Skeletal muscle satellite cell (primary cell): ENCODE data around the gene HEMGN.

ENCODE experiments used
- H3K27me3 ChIP-seq: 2 replicates; pipeline ENCODE4 v1.7.0; 2013; ENCODE audit warnings: low read length; ENCODE audit not compliant: control insufficient read depth, insufficient read depth
- H3K36me3 ChIP-seq: 2 replicates; pipeline ENCODE4 v1.7.0; 2013; ENCODE audit warnings: mild to moderate bottlenecking, control low read depth, low read length; ENCODE audit not compliant: insufficient read depth
- H3K4me1 ChIP-seq: 2 replicates; pipeline ENCODE4 v1.7.0; 2013; ENCODE audit warnings: low read length; ENCODE audit not compliant: control insufficient read depth, insufficient read depth
- H3K4me2 ChIP-seq: 2 replicates; pipeline ENCODE4 v1.7.0; 2013; ENCODE audit warnings: mild to moderate bottlenecking, low read length
- H3K4me3 ChIP-seq: 2 replicates; pipeline ENCODE4 v1.7.0; 2013; ENCODE audit warnings: low read length
- H3K9ac ChIP-seq: 2 replicates; pipeline ENCODE4 v1.7.0; 2013; ENCODE audit warnings: mild to moderate bottlenecking, low read depth, low read length, moderate library complexity
- H3K9me3 ChIP-seq: replicated peaks from 2 replicates; pipeline ENCODE4 v1.7.0; 2013; ENCODE audit warnings: mild to moderate bottlenecking, control low read depth, low read length

Gene HEMGN

DNA sequence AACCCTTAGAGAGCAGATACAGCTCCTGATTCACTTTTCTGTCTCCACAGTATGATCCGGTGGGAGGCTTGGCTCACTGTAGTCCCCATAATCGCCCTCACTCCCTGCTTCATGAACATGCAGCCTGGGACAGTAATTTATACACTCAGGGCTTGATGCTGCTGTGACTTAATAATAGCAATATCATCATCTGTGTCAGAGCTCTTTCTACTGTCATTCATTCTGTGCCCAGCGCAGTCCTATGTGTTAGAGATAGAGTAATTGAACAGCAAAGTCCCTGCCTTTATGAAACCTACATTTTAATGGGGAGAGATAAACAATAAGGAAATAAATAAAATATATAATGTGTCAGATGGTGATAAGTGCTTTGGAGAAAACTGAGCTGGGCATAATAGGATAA, 2.8 kb upstream of the HEMGN start:
- Histone ChIP-seq H3K9me3 (no peaks in the 10 kb centered on the region), H3K4me1 (no peaks in the 10 kb centered on the region), H3K27me3 (peaks cover 86% of the 10 kb centered on the region), H3K36me3 (no peaks in the 10 kb centered on the region), H3K4me3 (no peak overlapping the region), H3K9ac (no peak overlapping the region), H3K4me2 (no peak overlapping the region)

DNA sequence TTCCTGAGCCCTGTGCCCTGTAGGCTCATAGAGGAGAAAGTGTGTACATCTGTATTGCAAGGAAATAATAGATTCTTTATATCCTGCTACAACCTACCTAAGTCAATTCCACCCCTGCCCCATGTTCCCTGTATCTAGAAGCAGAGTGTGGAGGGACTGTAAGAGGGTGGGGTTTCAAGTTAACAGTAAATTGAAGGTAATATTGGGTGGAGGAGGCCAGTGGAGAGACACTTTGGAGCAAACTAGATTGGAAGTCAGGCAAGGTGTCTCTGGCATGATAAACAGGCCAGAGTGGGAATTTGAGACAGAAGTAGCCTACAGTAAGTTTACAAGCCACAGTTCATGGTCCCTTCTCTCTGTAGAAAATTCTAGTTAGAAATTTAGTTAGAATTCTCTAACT, 2.3 kb upstream of the HEMGN start:
- no peaks in the 10 kb centered on the region for H3K4me1 ChIP-seq
- H3K27me3 ChIP-seq, result peaks cover 91% of the 10 kb centered on the region
- H3K4me3 ChIP-seq, result no peak overlapping the region
- H3K36me3 ChIP-seq, result no peaks in the 10 kb centered on the region
- H3K4me2 ChIP-seq, result no peak overlapping the region
- no peak overlapping the region for H3K9ac ChIP-seq
- no peaks in the 10 kb centered on the region for H3K9me3 ChIP-seq

DNA sequence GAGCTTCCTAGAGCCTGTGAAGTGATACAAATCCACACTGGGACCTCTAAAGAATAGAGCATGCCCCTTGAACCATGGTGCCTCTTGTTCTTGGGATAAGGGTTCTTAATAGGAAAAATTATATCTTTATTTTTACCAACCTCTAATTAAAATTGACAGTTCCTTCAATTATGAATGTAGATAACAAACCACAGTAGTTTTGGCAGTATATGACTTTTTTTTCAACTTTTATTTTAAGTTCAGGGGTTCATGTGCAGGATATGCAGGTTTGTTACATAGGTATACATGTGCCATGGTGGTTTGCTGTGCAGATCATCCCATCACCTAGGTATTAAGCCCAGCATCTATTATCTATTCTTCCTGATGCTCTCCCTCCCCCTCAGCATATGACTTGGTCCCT, 974 bp downstream of the HEMGN start:
- peaks cover 84% of the 10 kb centered on the region for H3K27me3 ChIP-seq
- no peak overlapping the region for H3K4me3 ChIP-seq
- H3K4me1 ChIP-seq, result no peaks in the 10 kb centered on the region
- H3K36me3 ChIP-seq, result no peaks in the 10 kb centered on the region
- H3K9me3 ChIP-seq, result no peaks in the 10 kb centered on the region
- no peak overlapping the region for H3K9ac ChIP-seq
- H3K4me2 ChIP-seq, result no peak overlapping the region

DNA sequence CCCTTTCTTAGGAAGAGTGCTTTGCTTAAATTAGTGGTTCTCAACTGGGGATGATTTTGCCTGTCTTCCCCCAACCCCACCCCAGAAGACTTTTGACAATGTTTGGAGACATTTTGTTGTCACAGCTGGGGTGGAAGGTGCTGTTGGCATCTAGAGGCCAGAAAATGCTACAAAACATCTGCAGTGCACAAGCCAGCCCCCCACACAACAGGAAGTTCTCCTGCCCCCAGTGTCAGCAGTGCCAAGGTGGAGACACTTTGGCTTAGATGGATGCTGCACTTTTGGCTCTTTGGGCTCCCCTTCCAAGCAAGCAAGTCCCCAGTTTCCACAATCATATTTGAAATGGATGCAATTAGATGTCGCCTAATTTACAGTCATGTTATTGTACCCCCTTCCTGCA, 2.7 kb downstream of the HEMGN start:
- Histone ChIP-seq H3K27me3 (peaks cover 85% of the 10 kb centered on the region), H3K9ac (no peak overlapping the region), H3K9me3 (no peaks in the 10 kb centered on the region), H3K4me3 (no peak overlapping the region), H3K4me2 (no peak overlapping the region), H3K4me1 (no peaks in the 10 kb centered on the region), H3K36me3 (no peaks in the 10 kb centered on the region)

DNA sequence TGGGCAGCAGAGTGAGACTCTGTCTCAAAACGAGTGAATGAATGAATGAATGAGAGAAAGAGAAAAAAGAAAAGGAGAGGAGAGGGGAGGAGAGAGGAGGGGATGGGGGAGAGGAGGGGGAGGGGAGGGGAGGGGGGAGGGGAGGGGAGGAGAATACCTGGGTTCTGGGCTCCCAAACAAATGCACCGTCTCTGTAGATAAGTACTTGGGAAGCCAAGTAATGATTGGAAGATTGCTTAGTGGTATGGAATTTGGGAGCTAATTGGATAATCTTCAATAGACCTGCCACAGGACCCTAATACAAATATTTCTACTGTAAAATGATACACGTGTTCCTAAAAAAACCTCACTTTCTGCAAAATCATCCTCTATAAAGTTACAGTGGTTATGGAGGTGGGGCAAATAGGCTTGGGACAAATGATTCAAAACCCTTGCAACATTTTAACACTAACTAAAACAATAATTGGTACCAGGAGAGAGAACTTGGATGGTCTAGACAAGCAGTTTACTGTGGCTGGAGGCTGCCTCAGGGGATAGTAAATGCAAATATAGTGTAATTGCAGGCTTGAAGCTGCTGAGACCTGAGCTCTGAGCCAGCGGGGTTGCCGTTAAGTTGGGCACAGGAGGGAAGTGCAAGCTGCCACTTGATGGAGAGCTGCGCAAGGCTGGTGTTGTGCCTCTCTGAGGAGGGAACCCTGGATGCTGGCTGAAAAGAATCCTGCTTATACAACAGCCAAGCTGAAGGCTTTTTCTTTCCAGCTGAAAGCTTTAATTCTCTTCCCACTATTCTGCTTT, 3.5 kb downstream of the HEMGN start:
- H3K36me3 ChIP-seq, result no peaks in the 10 kb centered on the region
- peaks cover 85% of the 10 kb centered on the region for H3K27me3 ChIP-seq
- no peak overlapping the region for H3K9ac ChIP-seq
- H3K4me3 ChIP-seq, result no peak overlapping the region
- no peak overlapping the region for H3K4me2 ChIP-seq
- H3K4me1 ChIP-seq, result no peaks in the 10 kb centered on the region
- no peaks in the 10 kb centered on the region for H3K9me3 ChIP-seq

DNA sequence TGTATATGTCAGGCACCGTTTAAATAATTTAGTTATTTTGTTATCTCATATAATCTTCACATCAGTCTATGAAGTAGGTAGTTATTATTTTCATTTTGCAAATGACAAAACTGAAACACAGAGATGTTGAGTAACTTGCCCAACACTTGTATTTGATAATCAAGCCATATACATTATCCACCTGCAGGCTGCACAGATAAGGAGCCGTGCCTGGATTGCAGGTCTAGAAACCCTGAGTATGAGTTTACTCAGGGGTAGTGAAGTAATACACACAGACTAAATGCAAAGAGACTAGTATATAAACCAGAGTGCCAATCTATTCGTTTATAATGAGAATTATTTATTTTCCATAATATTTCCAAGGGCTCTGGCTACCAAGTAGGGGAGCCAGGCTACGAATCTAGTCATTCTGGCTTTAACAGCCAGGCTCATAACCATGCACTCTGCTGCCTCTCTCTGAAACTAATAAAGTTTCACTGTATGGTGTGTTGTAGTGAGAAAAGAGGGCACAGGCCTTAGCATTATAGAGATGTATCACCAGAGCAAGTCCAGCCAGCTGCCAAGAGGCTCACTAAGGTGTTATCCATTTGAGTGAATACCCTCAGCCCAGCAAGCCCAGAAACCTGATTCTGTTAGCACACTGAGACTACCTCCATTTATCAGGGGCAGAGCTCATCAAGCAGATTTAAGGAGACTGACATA, 4.5 kb downstream of the HEMGN start:
- Histone ChIP-seq H3K27me3 (peaks cover 85% of the 10 kb centered on the region), H3K4me1 (no peaks in the 10 kb centered on the region), H3K36me3 (no peaks in the 10 kb centered on the region), H3K4me2 (no peak overlapping the region), H3K9ac (no peak overlapping the region), H3K9me3 (no peaks in the 10 kb centered on the region), H3K4me3 (no peak overlapping the region)

DNA sequence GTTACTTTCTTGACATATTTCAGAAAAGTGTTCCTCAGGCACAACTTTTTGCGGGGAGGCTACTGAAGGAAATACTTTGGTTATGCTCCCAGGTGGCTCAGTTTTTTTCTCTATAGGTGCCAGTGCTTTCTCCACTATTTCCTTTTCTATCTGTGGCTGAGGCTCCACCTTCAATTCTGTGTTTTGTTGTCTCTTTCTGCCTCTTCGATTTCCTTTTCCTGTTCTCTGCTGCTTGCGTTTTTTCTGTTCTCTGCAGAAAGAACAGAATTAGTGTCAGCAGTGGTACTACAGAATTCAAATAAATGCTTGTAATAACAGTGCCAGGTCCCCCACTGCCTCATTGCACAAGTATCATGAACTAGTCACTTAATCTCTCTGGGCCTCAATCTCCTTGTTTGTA, 7.0 kb downstream of the HEMGN start:
- no peak overlapping the region for H3K9ac ChIP-seq
- no peaks in the 10 kb centered on the region for H3K36me3 ChIP-seq
- peaks cover 82% of the 10 kb centered on the region for H3K27me3 ChIP-seq
- no peaks in the 10 kb centered on the region for H3K4me1 ChIP-seq
- H3K4me2 ChIP-seq, result no peak overlapping the region
- no peaks in the 10 kb centered on the region for H3K9me3 ChIP-seq
- H3K4me3 ChIP-seq, result no peak overlapping the region

DNA sequence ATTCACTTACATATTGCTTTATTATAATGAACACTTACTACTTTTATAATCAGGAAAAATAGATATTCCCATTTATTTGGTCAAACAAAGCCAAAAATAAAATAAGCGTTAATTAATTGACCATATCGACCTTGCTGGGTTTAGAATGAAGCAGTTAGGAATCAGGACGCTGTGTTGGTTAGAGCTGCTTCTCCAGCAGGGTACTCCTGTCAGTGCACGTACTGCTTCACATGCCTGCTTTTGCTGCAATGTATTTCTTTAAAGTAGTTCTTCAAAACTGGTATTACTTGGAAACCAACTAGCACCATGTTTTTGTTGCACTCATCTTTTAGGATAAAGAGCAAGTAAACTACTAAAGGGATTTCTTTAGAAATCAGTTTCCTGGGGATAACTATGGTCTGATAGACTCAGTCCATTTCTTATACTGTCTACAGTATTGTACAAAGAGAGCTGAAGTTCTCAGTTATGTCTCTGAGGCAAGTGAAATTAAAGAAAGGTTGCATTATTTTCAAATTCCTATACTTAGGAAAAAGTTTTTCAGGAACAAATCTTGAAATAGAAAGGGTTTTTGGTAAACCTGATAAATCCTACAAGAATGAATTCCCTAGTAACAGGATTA, 8.9 kb downstream of the HEMGN start:
- no peaks in the 10 kb centered on the region for H3K4me1 ChIP-seq
- H3K4me3 ChIP-seq, result no peak overlapping the region
- peaks cover 68% of the 10 kb centered on the region for H3K27me3 ChIP-seq
- no peak overlapping the region for H3K9ac ChIP-seq
- no peaks in the 10 kb centered on the region for H3K36me3 ChIP-seq
- H3K9me3 ChIP-seq, result no peaks in the 10 kb centered on the region
- no peak overlapping the region for H3K4me2 ChIP-seq

DNA sequence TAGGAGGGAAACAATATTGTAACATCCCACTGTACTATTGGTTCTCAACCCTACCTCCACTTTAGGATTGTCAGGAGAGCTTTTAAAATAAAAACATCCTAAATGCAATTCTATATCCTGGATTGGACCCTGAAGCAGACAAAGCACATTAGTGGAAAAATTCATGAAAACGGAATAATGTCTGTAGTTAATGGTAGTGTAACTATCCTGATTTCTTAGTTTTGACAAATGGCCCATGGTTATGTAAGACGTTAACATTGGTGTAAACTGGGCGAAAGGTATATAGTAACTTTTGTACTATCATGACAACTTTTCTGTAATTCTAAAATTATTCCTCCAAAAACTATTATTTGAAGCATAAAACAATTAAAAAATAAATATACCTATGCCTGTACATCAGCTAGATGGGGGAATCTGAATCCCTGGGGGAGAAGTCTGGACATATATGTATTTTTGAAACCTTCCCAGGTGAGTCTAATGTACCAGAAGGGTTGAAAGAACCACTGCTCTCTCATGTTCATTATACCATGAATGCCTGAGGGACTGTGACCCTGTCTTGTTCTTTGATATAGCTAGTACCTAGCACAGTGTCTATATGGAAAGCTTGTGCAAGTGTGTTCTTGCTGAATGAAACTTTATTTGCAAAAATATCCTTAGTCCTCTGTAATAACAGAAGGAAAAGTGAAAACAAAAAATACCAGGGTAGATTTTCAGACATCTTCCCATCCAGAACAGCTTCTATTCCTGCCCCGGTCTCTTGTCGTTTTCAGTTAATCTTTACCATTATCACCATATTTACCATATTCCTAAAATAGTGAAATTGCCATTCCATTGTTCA, 12.3 kb downstream of the HEMGN start:
- peaks cover 45% of the 10 kb centered on the region for H3K27me3 ChIP-seq

DNA sequence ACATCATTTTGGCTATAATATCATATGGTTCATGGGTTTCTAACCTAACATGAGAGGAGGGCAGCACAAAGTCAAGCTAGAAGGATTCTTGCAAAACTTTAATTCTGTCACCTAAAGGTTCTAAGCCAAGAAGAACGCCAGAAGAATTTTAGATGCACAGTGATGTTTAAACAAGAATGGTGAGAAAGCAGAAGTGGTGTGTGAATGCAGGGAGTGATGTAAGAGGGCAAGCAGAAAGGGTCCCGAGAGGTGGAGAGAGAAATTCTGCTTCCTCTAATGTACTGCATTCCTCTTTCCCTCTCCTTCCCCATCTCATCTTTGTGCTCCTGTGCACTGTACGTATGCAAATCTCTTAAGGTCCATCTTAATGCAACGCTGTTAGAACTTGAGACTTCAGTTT, 13.6 kb downstream of the HEMGN start:
- H3K36me3 ChIP-seq, result no peaks in the 10 kb centered on the region
- peaks cover 32% of the 10 kb centered on the region for H3K27me3 ChIP-seq
- H3K9me3 ChIP-seq, result no peaks in the 10 kb centered on the region
- no peak overlapping the region for H3K9ac ChIP-seq
- H3K4me2 ChIP-seq, result no peak overlapping the region
- H3K4me1 ChIP-seq, result peaks cover 9% of the 10 kb centered on the region
- no peak overlapping the region for H3K4me3 ChIP-seq

More for the DNA sequence above, 12.3 kb downstream of the HEMGN start:
- H3K4me2 ChIP-seq, result no peak overlapping the region
- peaks cover 9% of the 10 kb centered on the region for H3K4me1 ChIP-seq
- no peak overlapping the region for H3K9ac ChIP-seq
- H3K9me3 ChIP-seq, result no peaks in the 10 kb centered on the region
- H3K36me3 ChIP-seq, result no peaks in the 10 kb centered on the region
- H3K4me3 ChIP-seq, result no peak overlapping the region

DNA sequence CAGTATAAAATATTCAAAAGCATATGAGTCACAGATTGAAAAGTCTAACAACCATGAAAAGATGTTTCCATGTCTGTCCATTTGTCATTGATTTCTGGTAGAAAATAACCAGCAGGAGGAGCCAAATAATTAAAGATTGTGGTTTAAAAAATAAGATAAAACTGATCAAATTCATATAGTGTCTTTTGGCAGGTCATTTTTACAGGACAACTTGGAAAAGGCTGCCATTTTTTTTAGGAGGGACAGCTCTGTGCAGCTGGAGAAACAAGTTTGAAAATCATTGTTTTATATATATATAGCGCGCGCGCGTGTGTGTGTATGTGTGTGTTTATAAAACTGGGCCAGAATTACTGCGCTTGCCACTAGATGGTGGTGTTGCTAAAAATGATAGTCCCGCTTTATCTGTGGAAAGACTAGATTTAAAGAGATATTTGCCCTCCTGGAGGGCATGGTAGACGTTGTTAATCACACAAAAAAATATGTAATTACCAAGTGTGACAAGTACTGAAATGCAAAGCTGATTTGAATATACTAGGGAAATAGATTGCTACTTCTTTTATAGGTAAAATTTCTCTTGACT, 14.4 kb downstream of the HEMGN start:
- H3K9ac ChIP-seq, result peak overlapping the region; percentile 90
- H3K27me3 ChIP-seq, result peaks cover 24% of the 10 kb centered on the region

More for the DNA sequence above, 14.4 kb downstream of the HEMGN start:
- Histone ChIP-seq H3K9me3 (no peaks in the 10 kb centered on the region), H3K4me1 (peaks cover 9% of the 10 kb centered on the region), H3K4me3 (peak overlapping the region; percentile 81), H3K36me3 (no peaks in the 10 kb centered on the region), H3K4me2 (peak overlapping the region; percentile 85)
